IMR-90 (cell line): ENCODE results near the gene CEBPA. TPM values are rescaled to one million over a fixed set of nuclear protein-coding genes. Genes with fewer than 3 reads are reported as not detected.

Experiments used
- ATAC-seq: fragments of 200-7000 bp; cut with Tn5 transposase; 2 replicates; pipeline ENCODE4 v1.9.1; 2020; ENCODE audit warnings: low read depth, mild to moderate bottlenecking, moderate library complexity
- BruUV-seq: library from RNA; stranded (reverse); fragments of 400-500 nt; replicated peaks from 2 replicates; lab custom pipeline; 2021; lab: Mats Ljungman, UMichigan
- CTCF ChIA-PET: fragments of 300-600 bp; formaldehyde crosslinking; extraction: SDS; loops from one replicate; lab custom pipeline; 2021; ENCODE audit warnings: antibody characterized with exemption; lab: Yijun Ruan, JAX
- POLR2A ChIA-PET: fragments of 300-600 bp; sonication (Branson Sonifier 250); formaldehyde crosslinking; loops from one replicate; lab custom pipeline; 2022; ENCODE audit warnings: antibody characterized with exemption; ENCODE audit not compliant: unreplicated experiment; lab: Charles Lee
- DNase-seq: peaks from one replicate; pipeline ENCODE4 v3.0.0; 2013
- H2AFZ ChIP-seq: replicated peaks from 2 replicates; pipeline ENCODE3; 2013; ENCODE audit warnings: low read length, mild to moderate bottlenecking; ENCODE audit not compliant: poor library complexity
- H2AK5ac ChIP-seq: 2 replicates; pipeline ENCODE4 v1.6.1; 2013; ENCODE audit warnings: low read depth, low read length, inconsistent platforms
- H2AK9ac ChIP-seq: replicated peaks from 2 replicates; pipeline ENCODE3; 2013; ENCODE audit warnings: mild to moderate bottlenecking, low read depth, low read length, moderate library complexity; ENCODE audit not compliant: poor library complexity
- H2BK120ac ChIP-seq: 2 replicates; pipeline ENCODE4 v1.6.1; 2013; ENCODE audit warnings: low read depth, low read length, inconsistent platforms
- H2BK15ac ChIP-seq: 3 replicates; pipeline ENCODE4 v1.6.1; 2013; ENCODE audit warnings: low read depth, low read length, inconsistent platforms
- H2BK20ac ChIP-seq: 2 replicates; pipeline ENCODE4 v1.6.1; 2013; ENCODE audit warnings: low read depth, mild to moderate bottlenecking, inconsistent platforms, low read length, moderate library complexity
- H2BK5ac ChIP-seq: 2 replicates; pipeline ENCODE4 v1.6.1; 2013; ENCODE audit warnings: mild to moderate bottlenecking, low read depth, low read length, inconsistent platforms; ENCODE audit not compliant: poor library complexity, severe bottlenecking
- H3K14ac ChIP-seq: replicated peaks from 2 replicates; pipeline ENCODE4 v1.6.1; 2013; ENCODE audit warnings: low read depth, low read length, inconsistent platforms
- H3K18ac ChIP-seq: 2 replicates; pipeline ENCODE4 v1.6.1; 2013; ENCODE audit warnings: low read depth, low read length, control low read depth
- H3K23ac ChIP-seq: 2 replicates; pipeline ENCODE4 v1.6.1; 2013; ENCODE audit warnings: low read depth, low read length, inconsistent platforms
- H3K27ac ChIP-seq: 2 replicates; pipeline ENCODE4 v1.5.1; 2013; ENCODE audit warnings: mild to moderate bottlenecking, control low read depth, low read length; ENCODE audit not compliant: insufficient read depth
- H3K27me3 ChIP-seq: 2 replicates; pipeline ENCODE4 v1.6.1; 2013; ENCODE audit warnings: low read length; ENCODE audit not compliant: control insufficient read depth, insufficient read depth
- H3K36me3 ChIP-seq: 2 replicates; pipeline ENCODE4 v1.6.1; 2013; ENCODE audit warnings: low read length, mixed read lengths; ENCODE audit not compliant: control insufficient read depth, insufficient read depth
- H3K4ac ChIP-seq: 2 replicates; pipeline ENCODE4 v1.6.1; 2013; ENCODE audit warnings: low read depth, low read length, inconsistent platforms
- H3K4me1 ChIP-seq: 2 replicates; pipeline ENCODE4 v1.6.1; 2013; ENCODE audit warnings: low read length, mixed read lengths; ENCODE audit not compliant: control insufficient read depth, insufficient read depth
- H3K4me2 ChIP-seq: 2 replicates; pipeline ENCODE4 v1.6.1; 2013; ENCODE audit warnings: low read depth, mild to moderate bottlenecking, control low read depth, low read length, moderate library complexity
- H3K4me3 ChIP-seq: 2 replicates; pipeline ENCODE4 v1.5.1; 2013; ENCODE audit warnings: low read depth, mild to moderate bottlenecking, control low read depth, low read length, moderate library complexity; ENCODE audit not compliant: insufficient read depth
- H3K56ac ChIP-seq: 2 replicates; pipeline ENCODE4 v1.6.1; 2013; ENCODE audit warnings: low read length, inconsistent platforms; ENCODE audit not compliant: insufficient read depth; ENCODE audit errors: extremely low read depth
- H3K79me1 ChIP-seq, 2 experiments: 2 replicates each; pipeline ENCODE4 v1.6.1; 2013; ENCODE audit warnings: low read length in 2 of 2, inconsistent platforms in 1 of 2, low read depth in 1 of 2
- H3K9ac ChIP-seq: 2 replicates; pipeline ENCODE4 v1.6.1; 2013; ENCODE audit warnings: low read depth, low read length, control low read depth
- H3K9me1 ChIP-seq: 2 replicates; pipeline ENCODE4 v1.6.1; 2013; ENCODE audit warnings: low read length, inconsistent platforms; ENCODE audit not compliant: insufficient read depth
- H3K9me3 ChIP-seq: 2 replicates; pipeline ENCODE4 v1.6.1; 2013; ENCODE audit warnings: low read length; ENCODE audit not compliant: control insufficient read depth, insufficient read depth
- H4K20me1 ChIP-seq: 2 replicates; pipeline ENCODE4 v1.6.1; 2013; ENCODE audit warnings: low read length, inconsistent platforms; ENCODE audit not compliant: insufficient read depth
- H4K5ac ChIP-seq: 2 replicates; pipeline ENCODE4 v1.6.1; 2013; ENCODE audit warnings: mild to moderate bottlenecking, low read depth, low read length, control low read depth
- H4K8ac ChIP-seq, 2 experiments: 2 replicates each; pipeline ENCODE4 v1.6.1; 2013; ENCODE audit warnings: low read depth in 2 of 2, low read length in 2 of 2, control low read depth in 1 of 2, inconsistent platforms in 1 of 2
- H4K91ac ChIP-seq: 2 replicates; pipeline ENCODE4 v1.6.1; 2013; ENCODE audit warnings: low read depth, low read length, inconsistent platforms; ENCODE audit not compliant: insufficient read depth
- MAZ ChIP-seq: IDR thresholded peaks from 2 replicates; pipeline ENCODE4 v1.6.1; 2012; ENCODE audit warnings: low read depth, mild to moderate bottlenecking, low read length, improper control_type of control experiment, moderate library complexity, borderline replicate concordance
- NFE2L2 ChIP-seq: fragments of 150-350 bp; IDR thresholded peaks from 2 replicates; pipeline ENCODE4 v1.6.1; 2016; ENCODE audit warnings: low read depth, mild to moderate bottlenecking, low read length
- POLR2A ChIP-seq: IDR thresholded peaks from 2 replicates; pipeline ENCODE4 v1.6.1; 2012; ENCODE audit warnings: mild to moderate bottlenecking, low read depth, low read length
- SMC3 ChIP-seq: fragments of 150-350 bp; IDR thresholded peaks from 2 replicates; pipeline ENCODE4 v1.6.1; 2016; ENCODE audit warnings: low read depth, mild to moderate bottlenecking, antibody characterized with exemption, low read length, moderate library complexity
- WGBS, 2 experiments: methylation state at CpG; one replicate each; pipeline versions ENCODE4 v1.1.5 to v1.1.7; 2013; ENCODE audit warnings: missing lambda C conversion rate in 2 of 2; ENCODE audit not compliant: insufficient read length in 1 of 2; ENCODE audit errors: extremely low coverage in 2 of 2; 5-methylcytosine and 5-hydroxymethylcytosine counted together
- dilution Hi-C: fragments of 300-500 bp; cut with HindIII; formaldehyde crosslinking; loops from one replicate; pipeline ENCODE4 v1.14.3; 2018; ENCODE audit warnings: low sequenced_read_pairs; ENCODE audit not compliant: unreplicated experiment
- in situ Hi-C: fragments of 300-500 bp; cut with MboI; formaldehyde crosslinking; loops from 3 replicates; pipeline ENCODE4 v1.14.3; 2019; ENCODE audit warnings: low sequenced_read_pairs, inconsistent platforms, mixed read lengths
- intact Hi-C: fragments of 100-400 bp; cut with micrococcal nuclease; formaldehyde crosslinking; loops from 2 replicates; pipeline ENCODE4 v1.10.0; 2022
- polyA plus RNA-seq, 3 experiments: library from polyadenylated mRNA; depleted of rRNA; stranded (reverse); fragments of >200 nt; gene quantifications; 2 replicates each; pipeline ENCODE4 v1.2.3, GENCODE V29; 2012; ENCODE audit warnings: low replicate concordance in 1 of 3
- total RNA-seq: library from RNA; depleted of rRNA; stranded (reverse); fragments of >200 nt; gene quantifications from 2 replicates; pipeline ENCODE4 v1.2.3, GENCODE V29; 2012
- TF ChIP-seq, protein P1 (sequence below): fragments of 150-350 bp; IDR thresholded peaks from 2 replicates; pipeline ENCODE4 v1.6.1; 2017; ENCODE audit warnings: mild to moderate bottlenecking, antibody characterized with exemption, low read length, low read depth

The CEBPA gene
- total and polyA plus RNA-seq, 2 of the 4 experiments (the other 2 are of a cell fraction) = under 0.01 to 0.09 TPM

GRCh38 chr19:33325920-33326319, 23.6 kb upstream of the CEBPA start:
- CTCF ChIA-PET = no interaction called here
- H3K9ac ChIP-seq = no peak overlapping the region

More at GRCh38 chr19:33325920-33326319, 23.6 kb upstream of the CEBPA start:
- Histone ChIP-seq H3K36me3 (no peaks in the 10 kb centered on the region), H2BK120ac (no peak overlapping the region), H3K4ac (no peak overlapping the region), H2BK5ac (no peak overlapping the region), H2BK20ac (no peak overlapping the region), H3K27me3 (no peaks in the 10 kb centered on the region), H3K4me1 (no peaks in the 10 kb centered on the region), H3K18ac (no peak overlapping the region), H3K9me1 (no peaks in the 10 kb centered on the region), H3K23ac (no peak overlapping the region), H3K9me3 (peaks cover 3% of the 10 kb centered on the region), H3K4me3 (no peak overlapping the region), H2AK5ac (no peak overlapping the region), H4K8ac (no peak overlapping the region), H2BK15ac (no peak overlapping the region), H3K14ac (no peak overlapping the region), H2AK9ac (no peak overlapping the region), H4K20me1 (no peaks in the 10 kb centered on the region), H3K4me2 (no peak overlapping the region), H4K5ac (no peak overlapping the region), H3K56ac (no peak overlapping the region), H4K91ac (no peak overlapping the region), H3K27ac (no peak overlapping the region), H2AFZ (no peak overlapping the region), H3K79me1 (no peaks in the 10 kb centered on the region)
- ATAC-seq (no peak), DNase-seq (no peak)
- BruUV-seq = no TSS peak
- in situ Hi-C loops = no loop called here
- TF ChIP-seq SMC3 (no peak), NFE2L2 (no peak), MAZ (no peak), POLR2A (no peak)
- TF ChIP-seq, protein P1, sequence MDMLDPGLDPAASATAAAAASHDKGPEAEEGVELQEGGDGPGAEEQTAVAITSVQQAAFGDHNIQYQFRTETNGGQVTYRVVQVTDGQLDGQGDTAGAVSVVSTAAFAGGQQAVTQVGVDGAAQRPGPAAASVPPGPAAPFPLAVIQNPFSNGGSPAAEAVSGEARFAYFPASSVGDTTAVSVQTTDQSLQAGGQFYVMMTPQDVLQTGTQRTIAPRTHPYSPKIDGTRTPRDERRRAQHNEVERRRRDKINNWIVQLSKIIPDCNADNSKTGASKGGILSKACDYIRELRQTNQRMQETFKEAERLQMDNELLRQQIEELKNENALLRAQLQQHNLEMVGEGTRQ = no peak
- dilution Hi-C loops = no loop called here
- intact Hi-C loops = no loop called here
- no CpG with 5 or more reads among the region's 5 CpGs for WGBS, 2 experiments
- POLR2A ChIA-PET = no interaction called here
